Effector memory CD4-positive, alpha-beta T cell (primary cell): ENCODE data around the gene BHLHA15.
A peak's percentile ranks its signal among the peaks of the same experiment; 100 is the strongest.

Experiments used
- DNase-seq, 3 donors: peaks; one replicate each; pipeline ENCODE4 v3.0.0-alpha.2; 2020
- H3K27ac ChIP-seq: 2 replicates; pipeline ENCODE4 v1.7.0; 2013; ENCODE audit warnings: mild to moderate bottlenecking, low read length, moderate library complexity; ENCODE audit not compliant: insufficient read depth, poor library complexity, severe bottlenecking
- H3K27me3 ChIP-seq: replicated peaks from 2 replicates; pipeline ENCODE4 v1.7.0; 2013; ENCODE audit warnings: mild to moderate bottlenecking, low read length; ENCODE audit not compliant: insufficient read depth, control insufficient read depth, poor library complexity, severe bottlenecking
- H3K36me3 ChIP-seq: 2 replicates; pipeline ENCODE4 v1.7.0; 2013; ENCODE audit warnings: mild to moderate bottlenecking, low read length, moderate library complexity; ENCODE audit not compliant: control insufficient read depth, insufficient read depth
- H3K4me1 ChIP-seq: 2 replicates; pipeline ENCODE4 v1.7.0; 2013; ENCODE audit warnings: low read length, mild to moderate bottlenecking; ENCODE audit not compliant: control insufficient read depth, insufficient read depth, poor library complexity, severe bottlenecking
- H3K4me3 ChIP-seq: 2 replicates; pipeline ENCODE4 v1.7.0; 2013; ENCODE audit warnings: low read length, low read depth, mild to moderate bottlenecking; ENCODE audit not compliant: insufficient read depth, poor library complexity, severe bottlenecking
- H3K9me3 ChIP-seq: 2 replicates; pipeline ENCODE4 v1.7.0; 2013; ENCODE audit warnings: mild to moderate bottlenecking, low read length, moderate library complexity; ENCODE audit not compliant: control insufficient read depth

The BHLHA15 gene

DNA sequence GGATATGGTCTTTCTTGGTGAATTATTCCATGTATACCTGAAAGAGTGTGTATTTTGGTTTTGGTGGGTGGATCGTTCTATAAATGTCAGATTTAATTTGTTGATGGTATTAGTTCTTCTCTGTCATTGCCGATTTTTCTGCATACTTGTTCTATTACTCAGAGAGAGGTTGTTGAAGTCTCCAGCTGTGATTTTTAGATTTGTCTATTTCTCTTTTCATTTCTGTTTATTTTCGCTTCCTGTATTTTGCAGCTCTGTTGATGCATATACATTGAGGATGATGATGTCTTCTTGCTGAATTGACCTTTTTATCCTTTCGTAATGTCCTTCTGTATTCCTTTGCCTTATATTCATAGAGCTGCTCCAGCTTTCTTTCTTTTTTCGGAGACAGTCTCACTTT, 12.1 kb upstream of the BHLHA15 start:
- H3K4me3 ChIP-seq, result no peak overlapping the region
- H3K27me3 ChIP-seq, result no peaks in the 10 kb centered on the region
- peaks cover 12% of the 10 kb centered on the region for H3K36me3 ChIP-seq
- peaks cover 23% of the 10 kb centered on the region for H3K4me1 ChIP-seq
- H3K9me3 ChIP-seq, result no peaks in the 10 kb centered on the region
- H3K27ac ChIP-seq, result no peak overlapping the region
- no peak for DNase-seq

DNA sequence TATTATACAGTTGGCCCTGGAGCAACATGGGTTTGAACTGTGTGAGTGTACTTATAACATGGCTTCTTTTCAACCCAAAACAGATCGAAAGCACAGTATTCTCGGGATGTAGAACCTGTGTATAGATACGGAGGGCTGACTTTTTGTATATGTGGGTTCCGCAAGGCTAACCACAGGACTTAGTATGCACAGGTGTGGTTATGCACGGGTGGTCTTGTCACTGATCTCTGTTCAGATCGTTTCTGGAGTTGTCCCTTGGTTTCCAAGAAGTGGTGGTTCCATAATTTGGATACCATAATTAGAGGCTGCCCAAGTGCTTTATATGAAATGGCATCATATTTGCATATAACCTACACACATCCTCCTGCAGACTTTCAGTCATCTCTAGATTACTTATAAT, 10.9 kb upstream of the BHLHA15 start:
- H3K27ac ChIP-seq, result no peak overlapping the region
- H3K36me3 ChIP-seq, result peaks cover 11% of the 10 kb centered on the region
- no peaks in the 10 kb centered on the region for H3K9me3 ChIP-seq
- H3K4me1 ChIP-seq, result peaks cover 23% of the 10 kb centered on the region
- DNase-seq, result no peak
- no peak overlapping the region for H3K4me3 ChIP-seq
- no peaks in the 10 kb centered on the region for H3K27me3 ChIP-seq

DNA sequence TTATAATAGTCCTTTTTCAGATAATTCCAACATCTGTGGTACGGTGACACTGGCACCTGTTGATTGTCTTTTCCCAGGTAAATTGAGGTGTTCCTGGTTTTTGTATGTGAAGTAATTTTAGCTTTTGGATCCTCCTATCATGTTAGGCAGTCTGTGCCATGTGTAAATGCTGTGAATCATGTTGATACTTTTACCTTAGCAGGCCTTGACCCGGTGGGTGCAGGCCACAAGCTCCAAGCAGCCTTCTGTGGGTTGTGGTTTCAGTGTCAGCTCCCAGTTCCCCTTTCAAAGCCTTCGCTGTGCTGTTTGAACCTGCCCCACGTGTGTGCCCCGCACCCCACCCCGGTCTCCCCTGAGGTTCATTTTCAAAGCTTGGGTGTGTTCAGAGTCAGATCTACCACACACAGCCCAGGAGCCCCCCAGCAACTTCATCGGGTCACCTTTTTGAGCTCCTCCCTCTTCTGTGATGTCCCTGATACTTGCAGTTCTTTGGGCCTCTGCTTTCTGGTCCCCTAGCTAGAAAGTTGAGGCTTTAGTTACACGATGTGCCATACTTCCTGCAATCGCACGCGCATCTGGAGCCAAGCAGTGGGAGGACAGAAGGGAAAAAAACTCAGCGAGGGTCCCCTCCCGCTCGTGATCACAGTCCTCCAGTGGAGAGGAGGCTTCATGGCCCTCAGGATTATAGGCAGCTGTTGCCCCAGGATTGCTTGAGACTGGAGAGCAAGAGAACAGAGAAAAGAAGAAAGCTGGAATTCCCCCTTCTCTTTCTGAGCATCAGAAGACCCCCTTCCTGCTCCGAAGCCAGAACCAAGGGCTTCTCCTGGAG, 8.7 kb upstream of the BHLHA15 start:
- H3K9me3 ChIP-seq, result no peaks in the 10 kb centered on the region
- DNase-seq, result peak in 2 of 3 donors; percentile 21 to 29
- no peaks in the 10 kb centered on the region for H3K27me3 ChIP-seq
- H3K36me3 ChIP-seq, result peaks cover 20% of the 10 kb centered on the region
- peak overlapping the region; percentile 6 for H3K27ac ChIP-seq
- H3K4me3 ChIP-seq, result peak overlapping the region; percentile 16
- peaks cover 23% of the 10 kb centered on the region for H3K4me1 ChIP-seq

GRCh38 chr7:98203261-98203963, 7.8 kb upstream of the BHLHA15 start:
- Histone ChIP-seq H3K4me3 (no peak overlapping the region), H3K27ac (no peak overlapping the region), H3K9me3 (no peaks in the 10 kb centered on the region), H3K27me3 (no peaks in the 10 kb centered on the region), H3K4me1 (peaks cover 23% of the 10 kb centered on the region), H3K36me3 (peaks cover 20% of the 10 kb centered on the region)
- no peak for DNase-seq

GRCh38 chr7:98203964-98204605, 7.2 kb upstream of the BHLHA15 start:
- Histone ChIP-seq H3K36me3 (peaks cover 20% of the 10 kb centered on the region), H3K9me3 (no peaks in the 10 kb centered on the region), H3K27ac (no peak overlapping the region), H3K27me3 (no peaks in the 10 kb centered on the region), H3K4me1 (peaks cover 23% of the 10 kb centered on the region), H3K4me3 (no peak overlapping the region)
- no peak for DNase-seq

DNA sequence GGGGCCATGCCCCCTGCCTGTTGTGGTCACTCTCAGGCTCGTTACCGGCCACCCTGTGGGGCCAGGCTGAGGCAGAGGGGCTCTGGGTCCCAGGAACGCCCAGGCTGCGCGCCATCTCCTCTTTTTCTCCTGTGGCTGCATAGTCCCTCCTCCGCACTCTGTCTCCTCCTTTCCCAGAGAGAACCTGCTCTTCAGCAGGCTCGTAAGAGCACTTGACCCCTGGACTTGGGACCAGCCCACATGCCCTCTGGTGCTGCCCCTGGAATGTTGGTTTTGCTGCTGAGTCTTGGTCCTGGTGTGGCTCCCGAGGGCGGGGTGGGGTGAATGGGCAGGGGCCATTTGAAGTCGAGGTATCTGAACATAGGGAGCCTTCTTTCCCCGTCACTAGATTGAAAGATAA, 6.6 kb upstream of the BHLHA15 start:
- Histone ChIP-seq H3K9me3 (no peaks in the 10 kb centered on the region), H3K27ac (no peak overlapping the region), H3K27me3 (no peaks in the 10 kb centered on the region), H3K4me1 (peaks cover 23% of the 10 kb centered on the region), H3K4me3 (no peak overlapping the region), H3K36me3 (peaks cover 20% of the 10 kb centered on the region)
- DNase-seq, result no peak

- Histone ChIP-seq H3K9me3 (no peaks in the 10 kb centered on the region), H3K27me3 (no peaks in the 10 kb centered on the region), H3K36me3 (peaks cover 20% of the 10 kb centered on the region), H3K4me3 (no peak overlapping the region), H3K27ac (no peak overlapping the region), H3K4me1 (peaks cover 23% of the 10 kb centered on the region)
- no peak for DNase-seq
Measured at GRCh38 chr7:98205162-98205845, 5.9 kb upstream of the BHLHA15 start.

GRCh38 chr7:98206451-98207330, 4.5 kb upstream of the BHLHA15 start:
- no peak for DNase-seq
- no peaks in the 10 kb centered on the region for H3K27me3 ChIP-seq
- no peak overlapping the region for H3K4me3 ChIP-seq
- peaks cover 20% of the 10 kb centered on the region for H3K36me3 ChIP-seq
- no peaks in the 10 kb centered on the region for H3K9me3 ChIP-seq
- no peak overlapping the region for H3K27ac ChIP-seq
- peaks cover 20% of the 10 kb centered on the region for H3K4me1 ChIP-seq
